ENCODE measurements around the gene CSTPP1.

DNA sequence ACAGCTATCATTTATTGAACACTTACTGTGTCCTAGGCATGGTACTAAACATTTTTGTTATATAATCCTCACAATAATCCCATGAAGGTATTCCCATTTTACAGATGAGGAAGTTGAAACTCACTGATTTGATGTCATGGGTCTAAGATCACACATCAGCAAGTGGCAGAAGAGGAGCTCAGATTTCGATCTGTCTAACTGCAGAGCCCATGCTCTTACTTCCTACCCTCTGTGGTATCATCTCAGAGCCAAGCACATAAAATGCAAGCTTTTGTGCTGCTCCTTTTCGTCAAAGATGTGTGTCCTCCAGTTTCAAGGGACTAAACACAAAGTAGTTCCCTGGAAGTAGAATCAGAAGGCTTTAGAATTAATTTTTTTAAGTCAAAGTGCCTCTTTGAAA lies 169.0 kb downstream of the CSTPP1 start:
- TF ChIP-seq REST (IDR thresholded peaks at IDR 0.05; ENCODE audit: insufficient read depth in 1 of 2, low read depth in 2 of 2, low read length in 2 of 2) (no peak), SIN3A (IDR thresholded peaks at IDR 0.05; ENCODE audit: borderline replicate concordance, insufficient read depth, low read length) (no peak), POLR2AphosphoS5 (IDR thresholded peaks at IDR 0.05; ENCODE audit: low read depth, low read length) (no peak)

All from PFSK-1 (cell line).